Measurements from ENCODE around the gene LRGUK. TPM values are rescaled to one million over a fixed set of nuclear protein-coding genes. Genes with fewer than 3 reads are reported as not detected.

Gene LRGUK
- polyA plus RNA-seq, 4 donors: 0.03 to 0.22 TPM; not detected in 2

GRCh38 chr7:134114992-134115391 lies 12.1 kb upstream of the LRGUK start:
- 76 to 84% (median 76%) methylated on average over 4 of the region's 4 CpGs for WGBS, 3 donors
- FAIRE-seq: no peak
- peak in 1 of 2 donors; percentile 0 for DNase-seq

GRCh38 chr7:134120405-134120804 lies 6.7 kb upstream of the LRGUK start:
- WGBS, 3 donors: 72 to 75% (median 75%) methylated on average over 4 of the region's 4 CpGs
- DNase-seq: no peak
- Histone ChIP-seq H3K4me1 (ENCODE audit: control insufficient read depth in 3 of 3, insufficient read depth in 2 of 3, low read depth in 1 of 3, low read length in 2 of 3) (no peaks in the 10 kb centered on the region), H3K27me3 (ENCODE audit: control insufficient read depth in 3 of 3, insufficient read depth in 3 of 3, low read length in 3 of 3) (peaks cover 0 to 2% (median 0%) of the 10 kb centered on the region in 3 donors), H3K36me3 (ENCODE audit: control insufficient read depth in 3 of 3, insufficient read depth in 2 of 3, low read depth in 1 of 3, low read length in 3 of 3) (no peaks in the 10 kb centered on the region), H3K9me3 (ENCODE audit: control insufficient read depth in 2 of 2, insufficient read depth in 1 of 2, low read depth in 1 of 2, low read length in 1 of 2) (no peaks in the 10 kb centered on the region), H3K4me3 (ENCODE audit: low read depth in 1 of 3, low read length in 3 of 3) (no peak overlapping the region), H3K27ac (ENCODE audit: low read depth in 1 of 3, low read length in 2 of 3) (no peak overlapping the region)
- FAIRE-seq: no peak

More at GRCh38 chr7:134114992-134115391, 12.1 kb upstream of the LRGUK start:
- H3K4me3 ChIP-seq (ENCODE audit: low read depth in 1 of 3, low read length in 3 of 3): no peak overlapping the region
- H3K9me3 ChIP-seq (ENCODE audit: control insufficient read depth in 2 of 2, insufficient read depth in 1 of 2, low read depth in 1 of 2, low read length in 1 of 2): no peaks in the 10 kb centered on the region
- no peak overlapping the region for H3K27ac ChIP-seq (ENCODE audit: low read depth in 1 of 3, low read length in 2 of 3)
- no peaks in the 10 kb centered on the region for H3K36me3 ChIP-seq (ENCODE audit: control insufficient read depth in 3 of 3, insufficient read depth in 2 of 3, low read depth in 1 of 3, low read length in 3 of 3)
- H3K4me1 ChIP-seq (ENCODE audit: control insufficient read depth in 3 of 3, insufficient read depth in 2 of 3, low read depth in 1 of 3, low read length in 2 of 3): no peaks in the 10 kb centered on the region
- H3K27me3 ChIP-seq (ENCODE audit: control insufficient read depth in 3 of 3, insufficient read depth in 3 of 3, low read length in 3 of 3): peaks cover 0 to 2% (median 0%) of the 10 kb centered on the region in 3 donors

- no peaks in the 10 kb centered on the region for H3K36me3 ChIP-seq (ENCODE audit: control insufficient read depth in 3 of 3, insufficient read depth in 2 of 3, low read depth in 1 of 3, low read length in 3 of 3)
- peaks cover 0 to under 1% (median 0%) of the 10 kb centered on the region in 3 donors for H3K4me1 ChIP-seq (ENCODE audit: control insufficient read depth in 3 of 3, insufficient read depth in 2 of 3, low read depth in 1 of 3, low read length in 2 of 3)
- no peak overlapping the region for H3K4me3 ChIP-seq (ENCODE audit: low read depth in 1 of 3, low read length in 3 of 3)
- no peak for FAIRE-seq
- DNase-seq: peak in 1 of 2 donors; percentile 0
- 58 to 69% (median 65%) methylated on average over 3 of the region's 3 CpGs for WGBS, 3 donors
- H3K27me3 ChIP-seq (ENCODE audit: control insufficient read depth in 3 of 3, insufficient read depth in 3 of 3, low read length in 3 of 3): peaks cover 0 to 2% (median 0%) of the 10 kb centered on the region in 3 donors
- no peaks in the 10 kb centered on the region for H3K9me3 ChIP-seq (ENCODE audit: control insufficient read depth in 2 of 2, insufficient read depth in 1 of 2, low read depth in 1 of 2, low read length in 1 of 2)
- H3K27ac ChIP-seq (ENCODE audit: low read depth in 1 of 3, low read length in 2 of 3): no peak overlapping the region
Observed at GRCh38 chr7:134121632-134122139, 5.5 kb upstream of the LRGUK start.

GRCh38 chr7:134122980-134123379 lies 4.2 kb upstream of the LRGUK start:
- DNase-seq (no peak), FAIRE-seq (no peak)
- Histone ChIP-seq H3K4me1 (ENCODE audit: control insufficient read depth in 3 of 3, insufficient read depth in 2 of 3, low read depth in 1 of 3, low read length in 2 of 3) (peaks cover 0 to 3% (median 0%) of the 10 kb centered on the region in 3 donors), H3K9me3 (ENCODE audit: control insufficient read depth in 2 of 2, insufficient read depth in 1 of 2, low read depth in 1 of 2, low read length in 1 of 2) (no peaks in the 10 kb centered on the region), H3K27me3 (ENCODE audit: control insufficient read depth in 3 of 3, insufficient read depth in 3 of 3, low read length in 3 of 3) (peaks cover 0 to 2% (median 0%) of the 10 kb centered on the region in 3 donors), H3K36me3 (ENCODE audit: control insufficient read depth in 3 of 3, insufficient read depth in 2 of 3, low read depth in 1 of 3, low read length in 3 of 3) (no peaks in the 10 kb centered on the region), H3K27ac (ENCODE audit: low read depth in 1 of 3, low read length in 2 of 3) (no peak overlapping the region), H3K4me3 (ENCODE audit: low read depth in 1 of 3, low read length in 3 of 3) (no peak overlapping the region)
- WGBS, 3 donors: 52 to 68% (median 54%) methylated on average over 2 of the region's 2 CpGs

GRCh38 chr7:134126146-134126545 lies 994 bp upstream of the LRGUK start:
- WGBS, 3 donors: 74 to 85% (median 79%) methylated on average over 5 of the region's 5 CpGs
- Histone ChIP-seq H3K4me3 (ENCODE audit: low read depth in 1 of 3, low read length in 3 of 3) (no peak overlapping the region), H3K9me3 (ENCODE audit: control insufficient read depth in 2 of 2, insufficient read depth in 1 of 2, low read depth in 1 of 2, low read length in 1 of 2) (no peaks in the 10 kb centered on the region), H3K36me3 (ENCODE audit: control insufficient read depth in 3 of 3, insufficient read depth in 2 of 3, low read depth in 1 of 3, low read length in 3 of 3) (no peaks in the 10 kb centered on the region), H3K27ac (ENCODE audit: low read depth in 1 of 3, low read length in 2 of 3) (no peak overlapping the region), H3K27me3 (ENCODE audit: control insufficient read depth in 3 of 3, insufficient read depth in 3 of 3, low read length in 3 of 3) (peaks cover 0 to 4% (median 0%) of the 10 kb centered on the region in 3 donors), H3K4me1 (ENCODE audit: control insufficient read depth in 3 of 3, insufficient read depth in 2 of 3, low read depth in 1 of 3, low read length in 2 of 3) (peaks cover 0 to 3% (median 0%) of the 10 kb centered on the region in 3 donors)
- FAIRE-seq: no peak
- peak in 1 of 2 donors; percentile 0 for DNase-seq

- Histone ChIP-seq H3K9me3 (ENCODE audit: control insufficient read depth in 2 of 2, insufficient read depth in 1 of 2, low read depth in 1 of 2, low read length in 1 of 2) (no peaks in the 10 kb centered on the region), H3K36me3 (ENCODE audit: control insufficient read depth in 3 of 3, insufficient read depth in 2 of 3, low read depth in 1 of 3, low read length in 3 of 3) (no peaks in the 10 kb centered on the region), H3K27ac (ENCODE audit: low read depth in 1 of 3, low read length in 2 of 3) (no peak overlapping the region), H3K27me3 (ENCODE audit: control insufficient read depth in 3 of 3, insufficient read depth in 3 of 3, low read length in 3 of 3) (peaks cover 0 to 4% (median 0%) of the 10 kb centered on the region in 3 donors), H3K4me1 (ENCODE audit: control insufficient read depth in 3 of 3, insufficient read depth in 2 of 3, low read depth in 1 of 3, low read length in 2 of 3) (peaks cover 0 to 3% (median 0%) of the 10 kb centered on the region in 3 donors), H3K4me3 (ENCODE audit: low read depth in 1 of 3, low read length in 3 of 3) (peak overlapping the region in 2 of 3 donors; percentile 49 to 51)
- FAIRE-seq (no peak), DNase-seq (no peak)
- 10 to 16% (median 16%) methylated on average over 6 of the region's 6 CpGs for WGBS, 3 donors
Observed at GRCh38 chr7:134126596-134126965, 559 bp upstream of the LRGUK start.

- Histone ChIP-seq H3K4me1 (ENCODE audit: control insufficient read depth in 3 of 3, insufficient read depth in 2 of 3, low read depth in 1 of 3, low read length in 2 of 3) (peaks cover 0 to 3% (median 0%) of the 10 kb centered on the region in 3 donors), H3K9me3 (ENCODE audit: control insufficient read depth in 2 of 2, insufficient read depth in 1 of 2, low read depth in 1 of 2, low read length in 1 of 2) (no peaks in the 10 kb centered on the region), H3K27ac (ENCODE audit: low read depth in 1 of 3, low read length in 2 of 3) (no peak overlapping the region), H3K36me3 (ENCODE audit: control insufficient read depth in 3 of 3, insufficient read depth in 2 of 3, low read depth in 1 of 3, low read length in 3 of 3) (no peaks in the 10 kb centered on the region), H3K27me3 (ENCODE audit: control insufficient read depth in 3 of 3, insufficient read depth in 3 of 3, low read length in 3 of 3) (peaks cover 0 to 4% (median 0%) of the 10 kb centered on the region in 3 donors), H3K4me3 (ENCODE audit: low read depth in 1 of 3, low read length in 3 of 3) (no peak overlapping the region)
- FAIRE-seq: no peak
- no peak for DNase-seq
- 81 to 82% (median 82%) methylated on average over 5 of the region's 5 CpGs for WGBS, 3 donors
Observed at GRCh38 chr7:134128829-134129228, 1.7 kb downstream of the LRGUK start.

GRCh38 chr7:134129856-134130523 lies 2.9 kb downstream of the LRGUK start:
- FAIRE-seq (no peak), DNase-seq (no peak)
- Histone ChIP-seq H3K27ac (ENCODE audit: low read depth in 1 of 3, low read length in 2 of 3) (no peak overlapping the region), H3K9me3 (ENCODE audit: control insufficient read depth in 2 of 2, insufficient read depth in 1 of 2, low read depth in 1 of 2, low read length in 1 of 2) (no peaks in the 10 kb centered on the region), H3K4me3 (ENCODE audit: low read depth in 1 of 3, low read length in 3 of 3) (no peak overlapping the region), H3K27me3 (ENCODE audit: control insufficient read depth in 3 of 3, insufficient read depth in 3 of 3, low read length in 3 of 3) (peaks cover 0 to 4% (median 0%) of the 10 kb centered on the region in 3 donors), H3K36me3 (ENCODE audit: control insufficient read depth in 3 of 3, insufficient read depth in 2 of 3, low read depth in 1 of 3, low read length in 3 of 3) (no peaks in the 10 kb centered on the region), H3K4me1 (ENCODE audit: control insufficient read depth in 3 of 3, insufficient read depth in 2 of 3, low read depth in 1 of 3, low read length in 2 of 3) (peaks cover 0 to 3% (median 0%) of the 10 kb centered on the region in 3 donors)
- 27 to 58% (median 43%) methylated on average over 2 of the region's 2 CpGs for WGBS, 3 donors
